Ovary (tissue), 3 donors: ENCODE data around the gene ESRP2.

Experiments used
- EP300 ChIP-seq: sonication (generic); formaldehyde crosslinking; IDR thresholded peaks from one replicate; pipeline ENCODE4 v1.6.1; 2017; ENCODE audit warnings: antibody characterized with exemption
- POLR2A ChIP-seq: fragments of 450-650 bp; IDR thresholded peaks from one replicate; pipeline ENCODE4 v1.6.1; 2017; ENCODE audit warnings: antibody characterized with exemption, mild to moderate bottlenecking, moderate library complexity
- TF ChIP-seq, protein P1 (sequence below), 3 donors: fragments of 450-650 bp in 2 of 3; fragments of 200-600 bp in 1 of 3; IDR thresholded peaks; one replicate each; pipeline versions ENCODE4 v1.5.1 to v1.8.0; 2016 to 2022; ENCODE audit warnings: antibody characterized with exemption in 3 of 3, mild to moderate bottlenecking in 1 of 3
- donor health status: DM: no; HTN: no; CAD: no.

- no peak for TF ChIP-seq POLR2A
- TF ChIP-seq, protein P1, sequence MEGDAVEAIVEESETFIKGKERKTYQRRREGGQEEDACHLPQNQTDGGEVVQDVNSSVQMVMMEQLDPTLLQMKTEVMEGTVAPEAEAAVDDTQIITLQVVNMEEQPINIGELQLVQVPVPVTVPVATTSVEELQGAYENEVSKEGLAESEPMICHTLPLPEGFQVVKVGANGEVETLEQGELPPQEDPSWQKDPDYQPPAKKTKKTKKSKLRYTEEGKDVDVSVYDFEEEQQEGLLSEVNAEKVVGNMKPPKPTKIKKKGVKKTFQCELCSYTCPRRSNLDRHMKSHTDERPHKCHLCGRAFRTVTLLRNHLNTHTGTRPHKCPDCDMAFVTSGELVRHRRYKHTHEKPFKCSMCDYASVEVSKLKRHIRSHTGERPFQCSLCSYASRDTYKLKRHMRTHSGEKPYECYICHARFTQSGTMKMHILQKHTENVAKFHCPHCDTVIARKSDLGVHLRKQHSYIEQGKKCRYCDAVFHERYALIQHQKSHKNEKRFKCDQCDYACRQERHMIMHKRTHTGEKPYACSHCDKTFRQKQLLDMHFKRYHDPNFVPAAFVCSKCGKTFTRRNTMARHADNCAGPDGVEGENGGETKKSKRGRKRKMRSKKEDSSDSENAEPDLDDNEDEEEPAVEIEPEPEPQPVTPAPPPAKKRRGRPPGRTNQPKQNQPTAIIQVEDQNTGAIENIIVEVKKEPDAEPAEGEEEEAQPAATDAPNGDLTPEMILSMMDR (IDR thresholded peaks at IDR 0.05) = no peak
- no peak for TF ChIP-seq EP300
Measured at GRCh38 chr16:68265078-68265920, 29.4 kb upstream of the ESRP2 start.
